ENCODE measurements around the gene PTPRN2.

DNA sequence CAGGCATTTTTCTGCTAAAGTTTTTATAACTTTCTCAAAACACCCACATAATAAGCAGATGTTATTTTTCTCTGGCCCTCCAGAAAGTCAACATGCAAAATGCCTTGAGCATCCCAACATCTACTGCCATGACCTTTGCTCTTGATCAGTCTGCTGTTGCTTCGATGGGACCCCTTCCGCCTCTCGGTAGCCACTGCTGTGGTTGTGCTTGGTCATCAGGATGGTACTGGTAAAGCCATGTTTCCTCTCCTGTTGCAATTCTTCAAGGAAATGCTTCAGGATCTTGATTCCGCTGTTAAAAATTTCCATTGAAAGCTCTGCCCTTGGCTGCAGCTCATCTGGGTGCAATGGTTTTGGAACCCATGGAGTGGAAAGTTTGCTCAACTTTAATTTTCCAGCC lies 717.8 kb downstream of the PTPRN2 start:
- TF ChIP-seq, protein P1, sequence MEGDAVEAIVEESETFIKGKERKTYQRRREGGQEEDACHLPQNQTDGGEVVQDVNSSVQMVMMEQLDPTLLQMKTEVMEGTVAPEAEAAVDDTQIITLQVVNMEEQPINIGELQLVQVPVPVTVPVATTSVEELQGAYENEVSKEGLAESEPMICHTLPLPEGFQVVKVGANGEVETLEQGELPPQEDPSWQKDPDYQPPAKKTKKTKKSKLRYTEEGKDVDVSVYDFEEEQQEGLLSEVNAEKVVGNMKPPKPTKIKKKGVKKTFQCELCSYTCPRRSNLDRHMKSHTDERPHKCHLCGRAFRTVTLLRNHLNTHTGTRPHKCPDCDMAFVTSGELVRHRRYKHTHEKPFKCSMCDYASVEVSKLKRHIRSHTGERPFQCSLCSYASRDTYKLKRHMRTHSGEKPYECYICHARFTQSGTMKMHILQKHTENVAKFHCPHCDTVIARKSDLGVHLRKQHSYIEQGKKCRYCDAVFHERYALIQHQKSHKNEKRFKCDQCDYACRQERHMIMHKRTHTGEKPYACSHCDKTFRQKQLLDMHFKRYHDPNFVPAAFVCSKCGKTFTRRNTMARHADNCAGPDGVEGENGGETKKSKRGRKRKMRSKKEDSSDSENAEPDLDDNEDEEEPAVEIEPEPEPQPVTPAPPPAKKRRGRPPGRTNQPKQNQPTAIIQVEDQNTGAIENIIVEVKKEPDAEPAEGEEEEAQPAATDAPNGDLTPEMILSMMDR (conservative IDR thresholded peaks at IDR 0.05 in 1 of 2, IDR thresholded peaks at IDR 0.05 in 1 of 2; ENCODE audit: low read depth in 1 of 2, low read length in 2 of 2): no peak
- no peak for TF ChIP-seq EZH2 (IDR thresholded peaks at IDR 0.05; ENCODE audit: low read length, missing control alignments)

Measured in fibroblast of lung (primary cell).